GM18499 (cell line): ENCODE results near the gene TOMM7.
"Not testable (repeated sequence)": the region's sequence is repeated elsewhere in the genome, so short reads cannot be mapped to it uniquely, and the experiment has no call there.

ENCODE experiments used
- ATAC-seq: cut with Tn5 transposase; IDR thresholded peaks from one replicate; pipeline ENCODE4 v1.9.1; 2021; ENCODE audit warnings: moderate number of reproducible peaks; ENCODE audit not compliant: insufficient read depth, unreplicated experiment

Gene TOMM7

GRCh38 chr7:22826593-22826992 lies 3.9 kb upstream of the TOMM7 start:
- no peak for ATAC-seq

GRCh38 chr7:22824760-22825159 lies 2.1 kb upstream of the TOMM7 start:
- ATAC-seq = no peak

- no peak for ATAC-seq
These were observed 471 bp upstream of the TOMM7 start for GRCh38 chr7:22823142-22823497.

GRCh38 chr7:22821702-22822485 lies 755 bp downstream of the TOMM7 start:
- ATAC-seq = no peak

GRCh38 chr7:22819476-22819875 lies 3.2 kb downstream of the TOMM7 start:
- no peak for ATAC-seq

GRCh38 chr7:22814261-22815208 lies 8.1 kb downstream of the TOMM7 start:
- no peak for ATAC-seq

GRCh38 chr7:22812353-22812752 lies 10.3 kb downstream of the TOMM7 start:
- ATAC-seq = no peak

GRCh38 chr7:22811746-22812280 lies 10.8 kb downstream of the TOMM7 start:
- no peak for ATAC-seq

GRCh38 chr7:22810843-22811242 lies 11.8 kb downstream of the TOMM7 start:
- no peak for ATAC-seq

- no peak for ATAC-seq
These were observed 12.6 kb downstream of the TOMM7 start for GRCh38 chr7:22809902-22810642.

- no peak for ATAC-seq
These were observed 14.5 kb downstream of the TOMM7 start for GRCh38 chr7:22808140-22808539.

- no peak for ATAC-seq
These were observed 15.9 kb downstream of the TOMM7 start for GRCh38 chr7:22806752-22807151.

GRCh38 chr7:22805227-22805626 lies 17.4 kb downstream of the TOMM7 start:
- no peak for ATAC-seq

GRCh38 chr7:22802831-22803230 lies 19.8 kb downstream of the TOMM7 start:
- ATAC-seq = not testable (repeated sequence)

GRCh38 chr7:22802426-22802825 lies 20.2 kb downstream of the TOMM7 start:
- no peak for ATAC-seq

- ATAC-seq = no peak
These were observed 20.7 kb downstream of the TOMM7 start for GRCh38 chr7:22801912-22802311.

GRCh38 chr7:22799633-22800032 lies 23.0 kb downstream of the TOMM7 start:
- no peak for ATAC-seq

- no peak for ATAC-seq
These were observed 28.8 kb downstream of the TOMM7 start for GRCh38 chr7:22793593-22794462.
